Measurements from ENCODE around the gene TMEM89.

DNA sequence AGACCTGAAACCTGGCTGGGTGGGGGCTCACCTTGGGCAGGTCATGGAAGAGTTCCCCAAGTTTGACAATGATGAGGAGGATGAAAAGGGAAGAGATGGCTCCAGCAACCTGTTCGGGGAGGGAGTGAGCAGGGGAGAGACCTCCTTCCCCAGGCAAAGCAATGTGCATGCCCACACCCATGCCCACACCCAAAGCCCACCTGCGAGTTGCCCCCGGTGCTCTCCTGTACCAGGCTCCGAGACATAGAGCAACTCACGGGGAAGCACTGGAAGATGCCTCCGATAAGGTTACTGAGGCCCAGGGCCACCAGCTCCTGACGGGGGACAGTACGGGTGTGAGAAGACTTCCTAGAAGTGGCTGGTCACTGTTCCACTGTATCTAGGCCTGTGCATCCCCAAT is 8.8 kb upstream of the TMEM89 start:
- TF ChIP-seq, protein P1, sequence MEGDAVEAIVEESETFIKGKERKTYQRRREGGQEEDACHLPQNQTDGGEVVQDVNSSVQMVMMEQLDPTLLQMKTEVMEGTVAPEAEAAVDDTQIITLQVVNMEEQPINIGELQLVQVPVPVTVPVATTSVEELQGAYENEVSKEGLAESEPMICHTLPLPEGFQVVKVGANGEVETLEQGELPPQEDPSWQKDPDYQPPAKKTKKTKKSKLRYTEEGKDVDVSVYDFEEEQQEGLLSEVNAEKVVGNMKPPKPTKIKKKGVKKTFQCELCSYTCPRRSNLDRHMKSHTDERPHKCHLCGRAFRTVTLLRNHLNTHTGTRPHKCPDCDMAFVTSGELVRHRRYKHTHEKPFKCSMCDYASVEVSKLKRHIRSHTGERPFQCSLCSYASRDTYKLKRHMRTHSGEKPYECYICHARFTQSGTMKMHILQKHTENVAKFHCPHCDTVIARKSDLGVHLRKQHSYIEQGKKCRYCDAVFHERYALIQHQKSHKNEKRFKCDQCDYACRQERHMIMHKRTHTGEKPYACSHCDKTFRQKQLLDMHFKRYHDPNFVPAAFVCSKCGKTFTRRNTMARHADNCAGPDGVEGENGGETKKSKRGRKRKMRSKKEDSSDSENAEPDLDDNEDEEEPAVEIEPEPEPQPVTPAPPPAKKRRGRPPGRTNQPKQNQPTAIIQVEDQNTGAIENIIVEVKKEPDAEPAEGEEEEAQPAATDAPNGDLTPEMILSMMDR (IDR thresholded peaks at IDR 0.05): no peak
- TF ChIP-seq, protein P2, sequence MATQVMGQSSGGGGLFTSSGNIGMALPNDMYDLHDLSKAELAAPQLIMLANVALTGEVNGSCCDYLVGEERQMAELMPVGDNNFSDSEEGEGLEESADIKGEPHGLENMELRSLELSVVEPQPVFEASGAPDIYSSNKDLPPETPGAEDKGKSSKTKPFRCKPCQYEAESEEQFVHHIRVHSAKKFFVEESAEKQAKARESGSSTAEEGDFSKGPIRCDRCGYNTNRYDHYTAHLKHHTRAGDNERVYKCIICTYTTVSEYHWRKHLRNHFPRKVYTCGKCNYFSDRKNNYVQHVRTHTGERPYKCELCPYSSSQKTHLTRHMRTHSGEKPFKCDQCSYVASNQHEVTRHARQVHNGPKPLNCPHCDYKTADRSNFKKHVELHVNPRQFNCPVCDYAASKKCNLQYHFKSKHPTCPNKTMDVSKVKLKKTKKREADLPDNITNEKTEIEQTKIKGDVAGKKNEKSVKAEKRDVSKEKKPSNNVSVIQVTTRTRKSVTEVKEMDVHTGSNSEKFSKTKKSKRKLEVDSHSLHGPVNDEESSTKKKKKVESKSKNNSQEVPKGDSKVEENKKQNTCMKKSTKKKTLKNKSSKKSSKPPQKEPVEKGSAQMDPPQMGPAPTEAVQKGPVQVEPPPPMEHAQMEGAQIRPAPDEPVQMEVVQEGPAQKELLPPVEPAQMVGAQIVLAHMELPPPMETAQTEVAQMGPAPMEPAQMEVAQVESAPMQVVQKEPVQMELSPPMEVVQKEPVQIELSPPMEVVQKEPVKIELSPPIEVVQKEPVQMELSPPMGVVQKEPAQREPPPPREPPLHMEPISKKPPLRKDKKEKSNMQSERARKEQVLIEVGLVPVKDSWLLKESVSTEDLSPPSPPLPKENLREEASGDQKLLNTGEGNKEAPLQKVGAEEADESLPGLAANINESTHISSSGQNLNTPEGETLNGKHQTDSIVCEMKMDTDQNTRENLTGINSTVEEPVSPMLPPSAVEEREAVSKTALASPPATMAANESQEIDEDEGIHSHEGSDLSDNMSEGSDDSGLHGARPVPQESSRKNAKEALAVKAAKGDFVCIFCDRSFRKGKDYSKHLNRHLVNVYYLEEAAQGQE (IDR thresholded peaks at IDR 0.05; ENCODE audit: insufficient read depth in 1 of 2, low read depth in 2 of 2, low read length in 1 of 2): no peak
- TF ChIP-seq TCF7L2 (IDR thresholded peaks at IDR 0.05; ENCODE audit: low read depth, low read length) (no peak), POLR2AphosphoS5 (IDR thresholded peaks at IDR 0.05; ENCODE audit: low read depth, low read length) (no peak), SIN3A (IDR thresholded peaks at IDR 0.05; ENCODE audit: borderline replicate concordance, insufficient read depth, low read depth, low read length) (no peak)

All from Panc1 (cell line).